Measurements from ENCODE around the gene PHF2. TPM values are rescaled to one million over a fixed set of nuclear protein-coding genes. Genes with fewer than 3 reads are reported as not detected.
A peak's percentile ranks its signal among the peaks of the same experiment; 100 is the strongest.

The PHF2 gene
- total RNA-seq, 2 donors from 2014 or later: 15.0 to 19.8 TPM

GRCh38 chr9:93679536-93680442, 103.4 kb downstream of the PHF2 start:
- WGBS, 2 donors: 63 to 82% methylated on average over 9 to 18 of the region's 18 CpGs
- Histone ChIP-seq H3K27me3 (no peaks in the 10 kb centered on the region), H3K4me3 (no peak overlapping the region), H3K36me3 (replicated peaks in 1 of 2; ENCODE audit: insufficient read depth in 1 of 2, low read depth in 2 of 2) (peaks cover 0 to 9% of the 10 kb centered on the region in 2 donors), H3K4me1 (peaks cover 6% of the 10 kb centered on the region), H3K9me3 (no peaks in the 10 kb centered on the region), H3K27ac (no peak overlapping the region)
- intact Hi-C loops (cut with DNase I): loop anchor here (5.0 to 10.0 kb wide), 2 partner anchors 278 to 535 kb away; partner anchors contain the start of gene BARX1
- TF ChIP-seq CTCF (IDR thresholded peaks at IDR 0.05) (no peak), POLR2A (IDR thresholded peaks at IDR 0.05) (no peak)
- peak in 1 of 4 donors; percentile 4 for DNase-seq
- ATAC-seq: no peak

GRCh38 chr9:93680443-93681268, 104.3 kb downstream of the PHF2 start:
- H3K4me3 ChIP-seq: no peak overlapping the region
- no peak overlapping the region for H3K27ac ChIP-seq
- H3K36me3 ChIP-seq (replicated peaks in 1 of 2; ENCODE audit: insufficient read depth in 1 of 2, low read depth in 2 of 2): peaks cover 0 to 7% of the 10 kb centered on the region in 2 donors
- ATAC-seq: no peak
- TF ChIP-seq POLR2A (IDR thresholded peaks at IDR 0.05): no peak
- no peak for TF ChIP-seq CTCF (IDR thresholded peaks at IDR 0.05)
- H3K4me1 ChIP-seq: peaks cover 6% of the 10 kb centered on the region
- WGBS, 2 donors: 57 to 93% methylated on average over 3 to 12 of the region's 16 CpGs
- intact Hi-C loops (cut with DNase I): loop anchor here (5.0 to 10.0 kb wide), 2 partner anchors 277 to 534 kb away; partner anchors contain the start of gene BARX1
- DNase-seq: peak in 1 of 4 donors; percentile 4
- H3K9me3 ChIP-seq: no peaks in the 10 kb centered on the region
- H3K27me3 ChIP-seq: no peaks in the 10 kb centered on the region

- 45% methylated on average over 25 of the region's 25 CpGs; no CpG with 5 or more reads in 1 of the 2 donors for WGBS, 2 donors
- no peak for ATAC-seq
- H3K27me3 ChIP-seq: no peaks in the 10 kb centered on the region
- H3K9me3 ChIP-seq: no peaks in the 10 kb centered on the region
- H3K4me3 ChIP-seq: no peak overlapping the region
- TF ChIP-seq CTCF (IDR thresholded peaks at IDR 0.05) (no peak), POLR2A (IDR thresholded peaks at IDR 0.05) (no peak)
- peaks cover 6% of the 10 kb centered on the region for H3K4me1 ChIP-seq
- intact Hi-C loops (cut with DNase I): loop anchor here (5.0 to 10.0 kb wide), 2 partner anchors 276 to 533 kb away; partner anchors contain the start of gene BARX1
- peaks cover 0 to 3% of the 10 kb centered on the region in 2 donors for H3K36me3 ChIP-seq (replicated peaks in 1 of 2; ENCODE audit: insufficient read depth in 1 of 2, low read depth in 2 of 2)
- no peak for DNase-seq
- no peak overlapping the region for H3K27ac ChIP-seq
These were observed 105.1 kb downstream of the PHF2 start for GRCh38 chr9:93681269-93682154.

Data from body of pancreas (tissue), 4 donors.